ENCODE data around the gene MORN5. TPM values are rescaled to one million over a fixed set of nuclear protein-coding genes. Genes with fewer than 3 reads are reported as not detected.

MORN5 gene
- total and polyA plus RNA-seq, 9 of the 15 experiments (the other 6 are each of a cell fraction or from before 2014, with no cell fraction given): not detected

GRCh38 chr9:122228568-122229484 is 69.1 kb downstream of the MORN5 start, which contains the start of gene LHX6 (continued):
- no peak for TF ChIP-seq ZZZ3 (IDR thresholded peaks at IDR 0.05)
- no peak for TF ChIP-seq SREBF1 (IDR thresholded peaks at IDR 0.05; ENCODE audit: borderline replicate concordance, low read depth, low read length)
- TF ChIP-seq SRF (CRISPR knock-in tag; IDR thresholded peaks at IDR 0.05): no peak
- TF ChIP-seq VEZF1 (CRISPR knock-in tag; IDR thresholded peaks at IDR 0.05): peak; percentile 58
- peak; percentile 55; the same call in 1 of the 2 replicates for TF ChIP-seq TFAP4 (CRISPR knock-in tag; IDR thresholded peaks at IDR 0.05; ENCODE audit: borderline replicate concordance)
- TF ChIP-seq CHD2 (IDR thresholded peaks at IDR 0.05; ENCODE audit: low read depth, low read length): no peak
- TF ChIP-seq CTCF (IDR thresholded peaks at IDR 0.05 in 2 of 3, conservative IDR thresholded peaks at IDR 0.05 in 1 of 3; ENCODE audit: insufficient read depth in 2 of 3, low read depth in 1 of 3, low read length in 3 of 3): no peak
- TF ChIP-seq FOXK1 (CRISPR knock-in tag; IDR thresholded peaks at IDR 0.05; ENCODE audit: borderline replicate concordance): no peak
- no peak for TF ChIP-seq RBM34 (IDR thresholded peaks at IDR 0.05; ENCODE audit: borderline replicate concordance, insufficient read depth, low read length)
- no peak for TF ChIP-seq TGIF2 (CRISPR knock-in tag; IDR thresholded peaks at IDR 0.05)
- no peak for TF ChIP-seq LCOR (CRISPR knock-in tag; IDR thresholded peaks at IDR 0.05)
- no peak for TF ChIP-seq NCOA4 (IDR thresholded peaks at IDR 0.05; ENCODE audit: partially characterized antibody)
- no peak for TF ChIP-seq MCM3 (IDR thresholded peaks at IDR 0.05)
- TF ChIP-seq EGR1 (conservative IDR thresholded peaks at IDR 0.05): peak; percentile 85
- peak; percentile 76 for TF ChIP-seq DPF2 (IDR thresholded peaks at IDR 0.05)
- no peak for TF ChIP-seq NFRKB (IDR thresholded peaks at IDR 0.05; ENCODE audit: low read depth)
- no peak for TF ChIP-seq IRF9 (tag; IDR thresholded peaks at IDR 0.05)
- TF ChIP-seq GTF2E2 (tag; IDR thresholded peaks at IDR 0.05): no peak
- TF ChIP-seq ZNF778 (CRISPR knock-in tag; IDR thresholded peaks at IDR 0.05): no peak
- no peak for TF ChIP-seq SRSF9 (IDR thresholded peaks at IDR 0.05; ENCODE audit: borderline replicate concordance, low read depth, low read length)

All from K562 (cell line).